Stimulated activated CD8-positive, alpha-beta memory T cell treated with anti-CD3 and anti-CD28 coated beads, Interleukin-12 subunit alpha, Interleukin-12 subunit beta, amount 100 ng/mL, for 1 hour (primary cell): ENCODE measurements around the gene LGR6.
"Not testable (repeated sequence)": the region's sequence is repeated elsewhere in the genome, so short reads cannot be mapped to it uniquely, and the experiment has no call there.

ENCODE experiments used
- DNase-seq: peaks from one replicate; pipeline ENCODE4 v3.0.0-alpha.2; 2020; ENCODE audit warnings: low read depth

LGR6 gene

DNA sequence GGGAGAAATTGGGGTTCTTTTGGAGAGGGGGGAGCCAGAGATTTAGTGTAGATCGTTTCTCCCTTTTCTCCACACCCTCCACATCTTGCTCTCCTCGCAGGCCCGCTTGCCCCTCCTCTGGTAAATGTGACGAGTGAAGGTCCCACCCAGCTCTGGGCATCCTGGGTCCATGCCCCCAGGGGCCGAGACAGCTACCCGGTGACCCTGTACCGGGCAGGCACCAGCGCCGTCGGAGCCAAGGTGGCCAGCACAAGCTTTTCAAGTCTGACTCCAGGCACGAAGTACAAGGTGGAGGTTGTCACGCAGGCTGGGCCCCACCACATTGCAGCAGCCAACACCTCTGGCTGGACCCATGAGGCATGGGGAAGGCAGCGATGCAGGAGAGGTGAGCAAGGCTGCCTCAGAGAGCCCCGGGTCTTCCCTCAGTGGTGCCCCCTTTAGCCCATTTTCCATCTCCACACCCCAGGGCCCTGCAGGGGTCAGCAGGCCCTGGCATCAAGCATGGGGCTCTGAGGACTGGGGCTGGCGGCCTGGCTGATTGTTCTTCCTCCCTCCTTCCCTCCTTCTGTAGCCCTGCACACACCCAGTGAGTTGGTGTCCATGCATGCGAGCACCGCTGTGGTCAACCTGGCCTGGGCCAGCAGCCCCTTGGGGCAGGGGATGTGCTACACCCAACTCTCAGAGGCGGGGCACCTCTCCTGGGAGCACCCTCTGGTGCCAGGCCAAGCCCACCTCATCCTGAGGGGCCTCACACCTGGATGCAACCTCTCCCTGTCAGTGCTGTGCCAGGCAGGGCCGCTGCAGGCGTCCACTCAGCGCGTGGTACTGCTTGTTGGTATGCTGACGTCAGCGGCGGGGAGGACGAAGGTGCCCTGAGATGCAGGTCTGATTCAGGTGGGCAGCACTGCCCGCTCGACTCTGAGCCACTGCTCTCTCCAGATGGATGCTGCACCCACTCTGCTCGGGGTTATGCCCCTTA is 16.4 kb upstream of the LGR6 start:
- no peak for DNase-seq

DNA sequence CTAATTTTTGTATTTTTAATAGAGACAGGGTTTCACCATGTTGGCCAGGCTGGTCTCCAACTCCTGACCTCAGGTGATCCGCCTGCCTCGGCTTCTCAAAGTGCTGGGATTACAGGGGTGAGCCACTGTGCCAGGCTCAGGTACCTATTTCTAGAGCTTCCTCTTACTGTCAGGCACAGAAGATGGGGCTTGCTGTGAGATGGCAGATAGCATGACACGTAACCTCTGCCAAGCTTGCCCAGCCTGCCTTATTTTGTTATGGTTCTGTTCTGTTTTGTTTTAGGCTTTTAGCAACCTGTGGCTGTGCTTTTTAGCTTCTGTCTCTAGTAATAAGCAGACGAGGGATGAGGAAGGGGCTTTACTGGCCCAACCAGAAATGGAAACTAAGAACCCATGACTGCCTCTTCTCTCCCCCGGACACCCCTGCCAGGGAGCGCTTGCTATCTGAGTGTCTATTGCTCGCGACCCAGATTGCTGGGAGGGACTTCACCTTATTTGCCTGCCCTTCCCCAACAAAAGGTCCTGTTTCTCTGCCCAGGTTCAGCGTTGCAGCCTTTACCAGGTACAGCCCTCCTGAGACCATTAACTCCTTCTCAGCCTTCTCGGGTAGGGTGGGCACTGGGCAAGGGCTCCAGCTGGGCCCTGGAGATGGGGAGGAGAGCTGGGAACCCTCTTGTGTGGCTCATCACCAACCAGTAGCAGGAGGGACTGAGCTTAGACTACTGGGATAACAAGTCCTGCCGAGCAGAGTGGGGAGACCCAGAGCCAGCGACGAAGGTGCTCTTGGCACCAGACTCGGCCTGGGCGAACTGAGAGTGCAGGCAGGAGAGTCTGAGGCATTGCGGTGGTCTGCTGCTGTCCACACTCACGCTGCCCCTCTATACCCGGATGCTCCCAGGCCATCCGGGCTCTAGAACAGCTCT is 13.5 kb upstream of the LGR6 start:
- no peak for DNase-seq

DNA sequence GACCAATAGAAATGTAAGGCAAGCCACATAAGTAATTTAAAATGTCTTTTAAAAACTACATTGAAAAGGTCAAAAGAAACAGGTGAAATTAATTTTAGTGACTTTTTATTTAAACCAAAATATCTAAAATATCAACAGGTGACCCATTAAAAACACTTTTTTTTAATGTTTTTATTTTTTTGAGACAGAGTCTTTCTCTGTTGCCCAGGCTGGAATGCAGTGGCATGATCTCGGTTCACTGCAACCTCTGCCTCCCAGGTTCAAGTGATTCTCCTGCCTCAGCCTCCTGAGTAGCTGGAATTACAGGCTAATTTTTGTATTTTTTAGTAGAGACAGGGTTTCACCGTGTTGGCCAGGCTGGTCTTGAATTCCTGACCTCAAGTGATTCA is 12.9 kb upstream of the LGR6 start:
- not testable (repeated sequence) for DNase-seq

DNA sequence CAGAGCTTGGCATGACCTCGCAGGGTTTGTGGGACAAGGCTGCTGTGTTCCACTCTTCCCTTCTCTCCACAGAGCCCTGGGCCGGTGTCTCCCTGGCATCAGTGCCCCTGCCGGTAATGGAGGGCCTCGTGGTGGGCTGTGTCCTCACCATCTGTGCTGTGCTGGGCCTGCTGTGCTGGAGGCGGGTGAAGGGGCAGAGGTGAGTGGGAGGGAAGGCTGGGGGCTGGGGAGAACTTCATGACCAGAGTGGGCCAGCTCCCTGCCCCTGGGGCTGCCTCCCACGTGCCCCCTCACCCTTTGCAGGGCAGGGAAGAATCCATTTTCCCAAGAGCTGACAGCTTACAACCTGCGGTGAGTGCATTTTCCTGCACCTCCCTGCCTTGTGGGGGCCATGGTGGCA is 12.0 kb upstream of the LGR6 start:
- no peak for DNase-seq

DNA sequence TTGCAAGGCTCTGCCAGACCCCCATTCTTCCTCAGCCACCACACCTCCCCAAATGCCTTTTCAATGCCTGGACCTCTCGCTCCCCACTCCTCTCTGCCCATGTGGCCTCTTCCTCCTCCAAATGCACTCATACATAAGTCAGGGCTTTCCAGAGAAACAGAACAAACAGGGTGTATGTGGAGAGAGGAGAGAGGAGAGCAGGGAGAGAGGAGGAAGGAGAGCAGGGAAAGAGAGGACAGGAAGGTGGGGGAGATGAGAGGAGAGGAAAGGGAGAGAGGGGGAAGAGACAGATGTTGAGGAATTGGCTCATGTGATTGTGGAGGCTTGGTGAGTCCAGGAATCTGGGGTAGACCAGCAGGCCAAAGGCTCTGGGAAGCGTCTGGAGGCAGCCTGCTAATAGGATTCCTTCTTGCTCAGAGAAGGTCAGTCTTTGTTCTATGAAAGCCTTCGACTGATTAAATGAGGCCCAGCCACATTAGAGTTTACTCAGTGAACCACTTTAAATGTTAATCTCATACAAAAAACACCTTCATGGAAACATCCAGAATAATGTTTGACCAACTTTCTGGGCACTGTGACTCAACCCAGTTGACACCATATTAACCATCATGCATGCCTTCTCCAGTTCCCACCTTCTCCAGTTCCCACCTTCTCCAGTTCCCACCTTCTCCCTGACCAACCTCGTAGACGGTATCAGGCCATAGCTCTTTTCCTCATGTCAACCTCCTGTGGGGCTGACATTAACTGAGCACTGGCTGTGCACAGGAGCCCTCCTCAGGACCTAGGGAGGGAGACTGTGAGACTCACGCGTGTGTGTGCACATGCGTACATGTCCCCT is 11.3 kb upstream of the LGR6 start:
- DNase-seq: no peak

DNA sequence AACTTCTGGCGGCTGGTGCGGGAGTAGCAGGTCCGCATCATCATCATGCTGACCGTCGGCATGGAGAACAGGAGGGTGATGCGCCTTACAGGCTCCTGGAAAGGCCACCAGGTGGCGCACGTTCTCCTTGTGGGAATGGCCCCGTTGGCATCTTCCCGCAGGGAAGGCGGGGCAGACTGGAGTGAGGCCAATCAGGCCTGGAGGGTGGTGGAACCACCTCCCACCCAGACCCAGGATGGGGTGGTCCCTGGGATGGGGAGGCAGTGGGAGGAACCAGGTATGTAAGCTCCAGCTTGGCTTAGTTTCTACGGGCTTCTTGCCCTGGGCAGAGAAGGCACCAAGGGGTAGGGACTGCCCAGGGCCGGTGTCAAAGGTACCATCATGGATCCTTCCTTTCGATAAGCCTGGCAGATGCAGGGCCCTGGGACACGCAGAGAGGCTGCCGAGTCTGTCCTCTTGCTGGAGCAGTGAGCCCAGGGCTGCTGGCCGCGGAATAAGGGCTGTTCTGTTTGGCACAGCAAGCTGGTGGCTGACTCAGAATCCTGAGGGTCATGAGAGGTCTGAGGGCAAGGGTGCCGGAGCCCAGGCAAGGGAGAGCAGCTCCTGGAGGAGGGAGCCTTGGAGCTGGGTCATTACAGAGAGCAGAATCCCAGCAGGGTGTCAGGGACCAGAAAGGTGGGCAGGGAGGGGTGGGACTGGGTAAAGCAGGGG is 8.7 kb upstream of the LGR6 start:
- peak; percentile 59 for DNase-seq

DNA sequence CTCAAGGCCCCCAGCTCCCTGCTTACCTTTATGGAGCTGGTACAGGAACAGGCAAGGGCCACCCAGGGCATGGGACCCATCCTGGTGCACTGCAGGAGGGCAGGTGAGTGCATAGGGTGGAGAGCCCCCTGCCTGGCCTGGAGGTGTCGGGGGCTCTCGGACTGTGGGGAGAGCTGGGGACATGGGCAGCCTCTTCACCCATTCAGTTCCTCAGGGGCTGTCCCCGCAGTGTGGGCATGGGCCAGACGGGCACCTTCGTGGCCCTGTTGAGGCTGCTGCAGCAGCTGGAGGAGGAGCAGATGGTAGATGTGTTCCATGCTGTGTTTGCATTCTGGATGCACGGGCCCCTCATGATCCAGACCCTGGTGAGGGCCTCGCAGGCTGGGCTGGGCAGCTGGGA is 7.3 kb upstream of the LGR6 start:
- no peak for DNase-seq

DNA sequence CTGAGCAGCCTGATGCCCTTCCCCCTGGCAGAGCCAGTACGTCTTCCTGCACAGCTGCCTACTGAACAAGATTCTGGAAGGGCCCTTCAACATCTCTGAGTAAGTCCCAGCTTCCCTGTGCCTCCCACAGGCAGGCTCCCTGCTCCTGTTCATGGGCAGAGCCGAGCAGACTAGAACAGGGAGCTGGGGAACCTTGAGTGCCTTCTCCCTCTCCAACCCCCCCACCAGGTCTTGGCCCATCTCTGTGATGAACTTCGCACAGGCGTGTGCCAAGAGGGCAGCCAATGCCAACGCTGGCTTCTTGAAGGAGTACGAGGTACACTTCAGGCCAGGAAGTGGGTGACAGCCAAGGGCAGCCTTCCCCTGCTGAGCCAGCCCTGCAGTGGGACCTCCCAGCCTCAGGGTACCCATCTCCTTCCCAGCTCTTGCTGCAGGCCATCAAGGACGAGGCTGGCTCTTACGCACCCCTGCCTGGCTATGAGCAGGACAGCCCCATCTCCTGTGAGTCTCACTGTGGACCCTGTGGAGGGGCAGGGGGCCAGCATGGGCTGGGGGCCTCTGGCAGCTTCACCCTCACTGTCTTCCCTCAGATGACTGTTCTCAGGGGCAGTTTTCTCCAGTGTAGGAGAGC is 6.4 kb upstream of the LGR6 start:
- DNase-seq: no peak

DNA sequence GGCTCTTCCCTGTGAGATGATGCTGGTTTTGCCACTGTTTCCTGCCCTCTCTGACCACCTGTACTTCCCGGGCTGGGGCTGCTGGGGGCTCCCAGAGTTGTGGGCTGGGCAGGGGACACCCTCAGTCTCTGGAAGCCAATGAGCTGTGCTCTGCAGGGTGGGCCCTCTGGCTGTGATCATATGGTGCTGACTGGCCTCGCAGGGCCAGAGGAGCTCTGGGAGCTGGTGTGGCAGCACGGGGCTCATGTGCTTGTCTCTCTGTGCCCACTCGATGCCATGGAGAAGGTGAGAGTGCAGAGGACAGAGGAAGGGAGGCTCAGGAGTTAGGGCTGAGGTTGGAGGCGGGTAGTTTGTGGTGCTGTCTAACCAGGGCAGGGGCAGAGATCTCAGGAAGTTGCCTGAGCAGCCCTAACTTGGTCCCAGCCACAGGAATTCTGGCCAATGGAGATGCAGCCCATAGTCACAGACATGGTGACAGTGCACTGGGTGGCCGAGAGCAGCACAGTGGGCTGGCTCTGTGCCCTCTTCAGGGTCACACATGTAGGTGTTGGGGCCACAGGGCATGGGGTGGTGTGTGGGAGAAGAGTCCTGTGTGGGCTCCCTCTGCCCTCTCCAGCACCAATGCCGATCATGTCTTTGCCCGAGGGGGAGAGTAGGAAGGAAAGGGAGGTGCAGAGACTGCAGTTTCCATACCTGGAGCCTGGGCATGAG is 5.7 kb upstream of the LGR6 start:
- DNase-seq: no peak

DNA sequence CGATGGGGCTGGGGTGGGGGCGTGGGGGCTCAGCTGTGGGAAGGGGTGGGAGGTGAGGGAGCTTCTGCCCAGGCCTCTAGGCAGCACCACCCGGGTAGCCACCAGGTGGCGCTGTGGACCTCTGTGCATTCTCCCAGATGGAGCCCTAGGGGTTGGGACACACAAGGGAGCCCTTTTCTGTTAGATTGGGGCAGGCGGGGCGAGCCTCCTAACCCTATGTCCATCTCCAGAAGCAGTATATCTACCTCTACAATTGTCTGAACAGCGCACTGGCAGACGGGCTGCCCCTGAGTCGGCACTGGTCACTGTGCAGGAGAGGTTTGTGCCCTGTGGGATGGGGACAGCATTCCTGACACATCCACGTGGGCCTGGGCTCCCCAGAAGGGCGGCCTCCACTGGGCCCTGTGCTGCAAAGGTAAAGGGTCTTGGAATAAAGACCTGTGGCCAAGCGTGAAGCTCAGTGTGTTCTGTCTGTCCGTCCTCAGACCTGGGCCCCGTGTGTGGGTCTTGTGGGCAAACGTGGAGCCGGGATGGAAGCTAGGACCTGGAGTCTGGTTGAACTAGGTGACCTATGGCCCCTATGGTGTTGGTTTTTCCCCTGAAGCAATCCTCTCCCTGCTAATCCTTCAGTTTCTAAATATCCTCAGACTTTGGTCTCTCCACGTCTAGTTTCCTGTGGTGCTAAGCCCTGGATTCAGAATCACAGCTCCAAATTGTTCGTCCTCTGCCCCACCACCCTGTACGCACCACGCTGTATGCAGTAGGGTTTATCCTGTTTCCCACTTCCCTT is 4.4 kb upstream of the LGR6 start:
- DNase-seq: peak; percentile 64

DNA sequence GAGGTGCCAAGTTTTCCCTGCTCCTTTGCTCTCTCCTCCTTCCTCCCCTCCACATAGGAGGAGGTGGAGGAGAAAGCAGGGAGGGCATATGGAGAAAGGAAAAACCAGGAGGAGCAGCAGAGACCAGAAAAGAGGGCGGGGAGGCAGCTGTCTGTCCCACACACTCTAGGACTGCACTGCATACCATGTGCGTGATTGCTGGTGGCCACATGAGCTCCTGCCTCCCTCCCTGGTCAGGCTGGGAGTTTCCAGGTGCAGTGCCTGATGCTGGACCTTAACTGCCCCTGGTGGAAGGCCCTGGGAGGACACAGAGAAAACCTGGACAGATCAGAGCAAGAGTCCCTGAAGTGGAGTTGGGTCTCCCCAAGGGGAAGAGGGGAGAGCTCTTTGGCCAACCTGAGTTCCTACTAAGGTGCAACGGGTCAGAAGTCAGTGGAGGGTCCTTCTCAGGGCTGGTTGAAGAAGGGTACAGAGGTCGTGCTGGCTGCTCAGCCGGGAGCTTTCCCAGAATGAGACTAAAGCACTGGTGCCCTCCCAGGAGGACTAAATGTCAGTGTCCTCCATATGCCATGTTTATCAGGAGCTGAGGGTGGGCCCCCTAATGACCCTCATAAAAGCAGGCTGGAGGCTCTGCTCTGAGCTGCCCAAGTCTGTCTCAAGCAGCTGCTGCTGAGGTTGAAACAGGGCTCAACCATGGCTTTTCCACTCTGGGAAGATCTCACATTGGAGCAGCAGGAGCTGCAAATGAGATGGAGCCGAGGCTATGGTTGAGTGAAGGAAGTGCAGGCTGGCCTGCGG is 3.5 kb upstream of the LGR6 start:
- DNase-seq: no peak

DNA sequence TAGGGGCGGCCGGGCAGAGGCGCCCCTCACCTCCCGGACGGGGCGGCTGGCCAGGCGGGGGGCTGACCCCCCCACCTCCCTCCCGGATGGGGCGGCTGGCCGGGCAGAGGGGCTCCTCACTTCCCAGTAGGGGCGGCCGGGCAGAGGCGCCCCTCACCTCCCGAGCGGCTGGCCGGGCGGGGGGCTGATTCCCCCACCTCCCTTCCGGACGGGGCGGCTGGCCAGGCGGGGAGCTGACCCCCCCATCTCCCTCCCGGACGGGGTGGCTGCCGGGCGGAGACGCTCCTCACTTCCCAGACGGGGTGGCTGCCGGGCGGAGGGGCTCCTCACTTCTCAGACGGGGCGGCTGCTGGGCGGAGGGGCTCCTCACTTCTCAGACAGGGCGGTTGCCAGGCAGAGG is 2.2 kb upstream of the LGR6 start:
- not testable (repeated sequence) for DNase-seq

DNA sequence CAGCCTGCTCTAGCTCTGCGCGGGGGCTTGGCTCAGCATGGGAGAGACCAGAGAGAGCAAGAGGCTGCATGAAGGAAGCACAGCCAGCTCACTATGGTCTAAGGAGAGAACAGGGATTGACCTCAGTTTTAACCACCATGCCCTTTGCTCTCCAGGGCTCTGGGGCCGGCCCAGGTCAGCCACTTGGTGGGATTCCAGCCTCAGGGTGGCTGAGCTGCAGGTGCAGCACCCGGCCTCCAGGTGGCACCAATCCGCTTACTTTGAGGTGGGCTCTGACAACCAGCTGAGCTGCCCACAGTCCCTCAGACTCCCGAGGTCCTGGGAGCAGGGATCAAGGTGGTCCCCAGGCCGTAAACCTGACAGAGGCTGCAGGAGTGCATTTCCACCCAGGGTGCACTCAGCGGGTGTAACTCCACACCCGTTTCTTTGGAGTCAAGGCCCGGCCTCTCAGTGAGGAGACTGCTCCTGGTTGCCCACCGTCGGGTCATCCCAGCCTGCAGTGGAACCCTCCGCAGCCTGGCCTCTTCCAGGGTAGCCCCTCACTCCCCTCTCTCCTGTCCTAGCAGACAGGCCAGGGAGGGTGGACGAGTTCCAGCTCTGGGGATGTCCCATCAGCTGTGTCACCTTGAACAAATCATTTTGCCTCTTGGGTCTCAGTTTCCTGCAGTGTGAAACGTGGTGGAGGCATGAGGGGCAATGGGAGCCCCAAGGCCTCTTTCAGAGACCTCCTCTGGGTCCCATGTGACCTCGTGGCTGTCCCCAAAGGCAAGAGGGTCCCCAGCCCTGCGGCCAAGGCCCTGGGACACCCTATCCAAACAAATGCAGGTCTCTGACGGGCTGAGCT is 607 bp upstream of the LGR6 start:
- DNase-seq: peak; percentile 39

DNA sequence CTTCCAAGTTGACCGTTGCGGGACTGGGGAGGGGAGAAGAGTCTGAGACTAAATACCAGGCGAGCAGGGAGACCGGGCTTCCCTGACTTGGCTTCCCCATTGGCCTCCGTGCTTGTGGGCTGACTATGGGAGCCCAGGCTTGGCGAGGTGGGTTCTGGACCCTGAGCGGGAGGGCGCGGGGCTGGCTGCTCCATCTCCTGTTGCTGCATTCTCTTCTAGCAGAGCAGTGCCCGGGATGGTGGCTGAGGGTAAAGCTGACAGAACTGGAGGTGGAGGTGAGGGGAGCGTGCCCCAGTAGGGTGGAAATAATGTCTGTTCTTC is 689 bp downstream of the LGR6 start:
- no peak for DNase-seq

DNA sequence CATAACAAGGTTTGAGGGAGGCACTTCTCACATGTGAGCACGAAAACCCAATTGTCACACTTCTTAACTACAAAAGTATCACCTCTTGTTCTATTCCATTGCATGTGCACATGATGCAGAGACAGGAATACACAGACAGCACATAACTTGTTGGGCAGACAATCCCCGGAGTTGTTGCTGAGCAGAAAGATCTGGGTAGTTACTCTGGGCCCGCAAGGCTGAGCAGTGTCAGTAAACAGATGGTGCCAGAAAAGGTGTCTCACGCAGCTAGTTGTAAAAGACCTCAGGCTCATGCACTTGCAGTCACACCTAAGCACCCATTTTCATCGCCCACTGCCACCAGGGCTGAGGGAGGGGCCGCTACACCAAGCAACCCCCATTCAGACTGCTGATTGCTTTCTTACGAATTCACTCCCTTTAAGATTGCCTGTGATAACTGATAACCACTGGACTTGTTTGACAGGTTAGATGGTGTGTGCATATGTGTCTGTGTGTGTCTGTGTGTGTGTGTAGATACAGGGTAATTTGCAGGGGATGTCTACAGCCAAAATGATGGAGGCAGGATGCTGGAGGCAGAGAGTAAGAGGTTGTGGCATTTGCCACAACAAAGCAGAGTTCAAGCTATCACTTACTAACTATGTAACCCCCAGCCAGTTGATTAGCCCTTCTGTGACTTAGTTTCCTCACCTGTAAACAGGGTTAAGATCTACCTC is 4.2 kb downstream of the LGR6 start:
- DNase-seq: peak; percentile 13

DNA sequence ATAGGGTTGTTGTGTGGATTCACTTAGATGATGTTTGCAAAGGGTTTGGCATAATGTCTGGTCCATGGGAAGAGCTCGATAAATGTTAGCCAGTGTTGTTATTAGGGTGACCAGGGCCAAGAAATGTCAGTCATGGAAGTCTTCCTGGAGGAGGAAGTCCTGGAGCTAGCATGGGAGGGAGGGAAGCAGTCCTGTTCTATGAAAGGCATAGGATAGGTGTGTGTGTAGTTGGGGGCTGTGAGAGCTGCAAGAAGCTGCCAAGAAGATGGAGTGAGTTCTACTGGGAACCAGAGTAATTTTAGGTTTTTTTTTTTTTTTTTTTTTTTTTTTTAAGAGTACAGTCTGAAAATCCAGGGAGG is 4.7 kb downstream of the LGR6 start:
- DNase-seq: no peak
